Right ventricle myocardium superior (tissue), 1 donor: ENCODE results near the gene PPP1R16B. TPM values are rescaled to one million over a fixed set of nuclear protein-coding genes. Genes with fewer than 3 reads are reported as not detected.
"Not testable (repeated sequence)": the region's sequence is repeated elsewhere in the genome, so short reads cannot be mapped to it uniquely, and the experiment has no call there.

Experiments used
- ATAC-seq: fragments of 200-7000 bp; cut with Tn5 transposase; one replicate; pipeline ENCODE4 v1.9.1; 2020; ENCODE audit warnings: mild to moderate bottlenecking; ENCODE audit not compliant: poor library complexity
- DNase-seq: peaks from one replicate; pipeline ENCODE4 v3.0.0-alpha.2; 2020
- intact Hi-C: fragments of 100-400 bp; cut with DNase I; formaldehyde crosslinking; loops from one replicate; pipeline ENCODE4 v1.11.2; 2022
- total RNA-seq: library from RNA; stranded (reverse); fragmentation: NEBNext Ultra II Directional; extraction: Animal tissue kit (Norgen Biotek cat#: 25700); gene quantifications from one replicate; pipeline ENCODE4 v1.2.1, GENCODE V29; 2021
- donor health status: DM: no; HTN: yes; CAD: no; lungs with severe emphysema.

The PPP1R16B gene
- total RNA-seq, 1 donor from 2014 or later = 6.8 TPM

- intact Hi-C loops = no loop called here
- no peak for DNase-seq
- no peak for ATAC-seq
These were observed 131.5 kb downstream of the PPP1R16B start for GRCh38 chr20:38937000-38937399.

DNA sequence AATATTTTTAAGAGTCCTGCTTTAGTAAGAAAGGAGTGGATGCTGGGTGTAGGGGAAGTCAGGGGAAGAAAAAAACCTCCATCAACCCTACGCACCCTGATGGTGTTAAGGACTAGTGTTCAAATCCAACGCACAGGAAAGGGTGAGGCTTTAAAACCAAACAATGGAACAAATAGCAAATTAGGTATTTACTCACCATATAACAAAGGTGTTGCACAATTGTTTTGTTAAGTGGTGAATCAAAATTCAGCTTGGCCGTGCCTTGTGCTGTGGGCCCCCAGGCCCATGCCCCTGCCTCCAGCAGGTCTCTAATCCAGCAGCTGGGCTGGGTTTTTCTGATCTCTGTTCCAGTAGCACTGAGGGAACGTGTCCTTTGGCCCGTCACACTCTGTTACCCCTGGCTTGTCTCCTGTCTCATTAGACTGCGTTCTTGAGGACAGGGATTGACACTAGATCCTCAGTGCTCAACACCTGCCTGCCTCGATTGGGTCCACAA, 132.5 kb downstream of the PPP1R16B start:
- DNase-seq (no peak), ATAC-seq (no peak)
- intact Hi-C loops = no loop called here

DNA sequence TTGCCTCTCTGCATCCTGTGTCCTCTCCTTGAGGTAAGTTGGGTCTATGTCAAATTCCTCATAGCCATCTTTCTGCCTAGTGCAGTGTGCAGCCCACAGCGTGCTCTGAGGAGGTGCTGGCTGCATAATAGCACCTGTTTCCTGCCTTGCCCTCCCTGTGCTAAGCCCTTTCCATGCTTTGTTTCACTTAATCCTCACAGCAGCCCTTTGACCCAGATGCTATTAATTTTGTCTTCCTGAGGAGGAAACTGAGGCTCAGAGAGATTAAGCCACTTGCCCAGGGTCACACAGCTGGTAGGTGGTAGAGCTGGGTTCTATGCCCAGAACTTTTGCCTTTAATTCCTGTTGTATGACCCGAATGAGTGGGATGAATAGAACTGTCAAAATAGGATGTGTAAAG, 134.2 kb downstream of the PPP1R16B start:
- ATAC-seq (no peak), DNase-seq (no peak)
- intact Hi-C loops = no loop called here

DNA sequence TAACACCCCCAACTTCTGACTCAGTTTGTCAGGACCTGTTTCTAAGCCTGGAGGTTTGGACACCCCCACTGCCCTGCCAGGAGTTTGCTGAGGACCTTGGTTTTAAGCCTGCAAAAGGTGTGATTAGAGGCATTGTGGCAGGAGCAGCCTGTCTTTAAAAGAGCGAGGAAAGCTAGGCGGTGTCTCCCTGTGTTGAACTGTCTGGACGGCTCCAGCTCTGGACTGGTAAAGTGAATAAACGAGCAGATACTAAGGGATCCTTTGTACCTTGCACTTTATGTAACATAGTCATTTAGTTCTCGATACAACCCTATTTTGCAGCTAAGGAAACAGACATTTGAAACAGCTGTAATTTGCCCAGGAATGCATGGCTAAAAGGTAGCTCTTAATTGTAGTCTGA, 135.1 kb downstream of the PPP1R16B start:
- DNase-seq (no peak), ATAC-seq (no peak)
- intact Hi-C loops = no loop called here

DNA sequence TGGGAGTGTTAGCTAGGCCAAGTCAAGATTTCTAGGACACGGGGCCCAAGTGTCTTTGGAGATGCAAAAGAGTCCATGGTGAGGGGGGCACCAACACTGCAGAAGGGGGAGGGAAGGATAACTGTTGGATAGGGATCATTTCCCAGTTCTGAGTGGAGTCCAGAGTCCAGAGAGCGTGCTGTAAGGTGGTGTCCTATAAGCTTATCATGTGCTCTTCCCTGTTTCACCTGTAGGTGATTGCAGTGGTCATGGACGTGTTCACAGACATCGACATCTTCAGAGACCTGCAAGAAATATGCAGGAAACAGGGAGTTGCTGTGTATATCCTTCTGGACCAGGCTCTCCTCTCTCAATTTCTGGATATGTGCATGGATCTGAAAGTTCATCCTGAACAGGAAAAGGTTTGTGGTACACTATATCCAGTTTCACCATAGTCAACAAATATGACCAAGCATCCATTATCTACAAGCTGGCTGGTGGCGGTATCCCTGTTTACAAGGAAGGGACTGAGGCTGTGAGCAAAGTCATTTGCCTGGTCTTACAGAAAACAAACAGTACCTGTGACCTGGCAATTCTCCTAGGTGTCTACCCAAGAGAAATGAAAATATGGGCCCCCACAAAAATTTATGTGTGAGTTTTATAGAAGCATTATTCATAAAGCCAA, 136.4 kb downstream of the PPP1R16B start:
- no peak for ATAC-seq
- intact Hi-C loops = no loop called here
- DNase-seq = no peak

DNA sequence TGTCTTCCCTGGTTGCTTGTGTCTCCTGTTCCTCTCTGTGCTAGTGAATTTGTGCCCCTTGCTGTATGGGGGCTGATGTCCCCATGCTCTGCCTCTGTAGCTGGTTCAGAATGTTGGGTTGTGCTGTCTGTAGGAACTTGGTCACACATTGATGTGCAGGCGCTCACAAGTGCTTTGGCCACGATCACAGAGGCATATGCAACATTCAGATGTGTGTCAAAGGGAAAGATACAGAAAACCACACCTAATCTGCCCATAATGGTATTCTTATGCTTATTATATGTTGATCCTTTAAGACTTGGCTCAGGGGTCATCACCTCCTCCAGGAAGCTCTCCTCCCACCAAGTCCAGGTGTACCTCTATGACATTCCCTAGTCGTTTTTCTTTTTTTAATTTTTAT, 139.5 kb downstream of the PPP1R16B start:
- intact Hi-C loops = no loop called here
- DNase-seq = no peak
- no peak for ATAC-seq

DNA sequence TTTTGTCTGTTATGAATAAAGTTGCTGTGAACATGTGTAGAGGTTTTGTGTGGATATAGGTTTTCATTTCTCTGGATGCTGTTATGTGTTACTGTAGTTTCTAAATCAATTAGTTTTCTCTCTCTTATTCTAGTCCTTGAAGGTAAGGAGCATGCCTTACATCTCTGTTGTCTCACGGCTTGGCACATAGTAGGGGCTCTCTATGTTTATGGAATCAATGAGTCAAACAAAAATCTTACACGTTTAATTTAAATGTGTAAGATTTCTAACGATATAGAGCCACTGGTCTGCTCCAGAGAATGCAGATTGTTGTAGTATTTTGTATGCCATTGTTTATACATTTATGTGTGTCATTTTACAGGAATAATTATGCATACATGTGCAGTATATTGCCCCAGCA, 141.3 kb downstream of the PPP1R16B start:
- ATAC-seq (no peak), DNase-seq (no peak)
- intact Hi-C loops = no loop called here

DNA sequence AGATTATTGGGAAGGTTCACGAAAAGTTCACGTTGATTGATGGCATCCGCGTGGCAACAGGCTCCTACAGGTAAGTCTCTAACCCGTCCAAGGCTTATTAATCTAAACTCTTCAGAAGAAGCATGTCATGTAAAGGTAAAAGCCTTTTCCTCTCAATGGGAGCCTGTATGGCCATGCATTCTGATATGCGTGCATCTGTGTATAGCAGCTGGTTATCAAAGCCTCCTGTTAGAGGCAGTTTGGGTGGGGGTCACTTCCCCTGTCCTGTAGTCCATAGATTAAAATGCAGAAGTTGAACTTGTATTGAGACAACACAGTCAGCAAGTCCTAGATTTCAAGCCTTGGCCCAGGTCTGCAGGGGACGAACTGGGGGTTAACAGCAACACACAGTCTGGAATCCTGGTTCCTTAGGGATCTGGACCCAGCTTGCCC, 142.4 kb downstream of the PPP1R16B start:
- intact Hi-C loops = no loop called here
- no peak for ATAC-seq
- DNase-seq = no peak

DNA sequence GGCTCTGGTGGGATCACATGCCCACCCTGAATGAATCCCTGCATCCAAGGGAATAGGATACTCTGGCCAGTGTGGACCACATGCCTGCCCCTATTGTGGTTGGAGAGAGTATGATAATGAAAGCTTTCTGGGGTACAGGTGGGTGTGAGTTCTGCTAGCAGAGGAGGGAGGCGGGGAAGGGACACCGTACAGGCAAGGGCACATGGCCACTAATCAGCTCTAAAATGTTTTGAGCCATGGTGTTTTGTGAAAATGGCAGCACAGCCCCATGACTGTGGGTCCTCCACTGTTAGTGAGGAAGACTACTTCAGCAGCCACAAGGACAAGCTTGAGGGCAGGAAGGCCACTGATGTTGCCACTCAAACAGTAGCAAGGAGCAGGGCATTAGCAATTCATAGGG, 144.8 kb downstream of the PPP1R16B start:
- DNase-seq = no peak
- intact Hi-C loops = no loop called here
- no peak for ATAC-seq

DNA sequence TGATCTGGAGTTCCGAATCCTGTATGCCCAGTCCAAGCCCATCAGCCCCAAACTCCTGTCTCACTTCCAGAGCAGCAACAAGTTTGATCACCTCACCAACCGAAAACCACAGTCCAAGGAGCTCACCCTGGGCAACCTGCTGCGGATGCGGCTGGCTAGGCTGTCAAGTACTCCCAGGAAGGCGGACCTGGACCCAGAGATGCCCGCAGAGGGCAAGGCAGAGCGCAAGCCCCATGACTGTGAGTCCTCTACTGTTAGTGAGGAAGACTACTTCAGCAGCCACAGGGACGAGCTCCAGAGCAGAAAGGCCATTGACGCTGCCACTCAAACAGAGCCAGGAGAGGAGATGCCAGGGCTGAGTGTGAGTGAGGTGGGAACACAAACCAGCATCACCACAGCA, 146.1 kb downstream of the PPP1R16B start:
- no peak for DNase-seq
- no peak for ATAC-seq
- intact Hi-C loops = no loop called here

DNA sequence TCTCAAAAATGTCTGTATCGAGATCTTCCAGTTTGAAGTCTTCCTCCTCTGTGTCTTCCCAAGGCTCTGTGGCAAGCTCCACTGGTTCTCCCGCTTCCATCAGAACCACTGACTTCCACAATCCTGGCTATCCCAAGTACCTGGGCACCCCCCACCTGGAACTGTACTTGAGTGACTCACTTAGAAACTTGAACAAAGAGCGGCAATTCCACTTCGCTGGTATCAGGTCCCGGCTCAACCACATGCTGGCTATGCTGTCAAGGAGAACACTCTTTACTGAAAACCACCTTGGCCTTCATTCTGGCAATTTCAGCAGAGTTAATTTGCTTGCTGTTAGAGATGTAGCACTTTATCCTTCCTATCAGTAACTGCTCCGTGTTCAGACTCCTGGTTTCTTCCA, 146.7 kb downstream of the PPP1R16B start:
- intact Hi-C loops = no loop called here
- no peak for DNase-seq
- no peak for ATAC-seq

DNA sequence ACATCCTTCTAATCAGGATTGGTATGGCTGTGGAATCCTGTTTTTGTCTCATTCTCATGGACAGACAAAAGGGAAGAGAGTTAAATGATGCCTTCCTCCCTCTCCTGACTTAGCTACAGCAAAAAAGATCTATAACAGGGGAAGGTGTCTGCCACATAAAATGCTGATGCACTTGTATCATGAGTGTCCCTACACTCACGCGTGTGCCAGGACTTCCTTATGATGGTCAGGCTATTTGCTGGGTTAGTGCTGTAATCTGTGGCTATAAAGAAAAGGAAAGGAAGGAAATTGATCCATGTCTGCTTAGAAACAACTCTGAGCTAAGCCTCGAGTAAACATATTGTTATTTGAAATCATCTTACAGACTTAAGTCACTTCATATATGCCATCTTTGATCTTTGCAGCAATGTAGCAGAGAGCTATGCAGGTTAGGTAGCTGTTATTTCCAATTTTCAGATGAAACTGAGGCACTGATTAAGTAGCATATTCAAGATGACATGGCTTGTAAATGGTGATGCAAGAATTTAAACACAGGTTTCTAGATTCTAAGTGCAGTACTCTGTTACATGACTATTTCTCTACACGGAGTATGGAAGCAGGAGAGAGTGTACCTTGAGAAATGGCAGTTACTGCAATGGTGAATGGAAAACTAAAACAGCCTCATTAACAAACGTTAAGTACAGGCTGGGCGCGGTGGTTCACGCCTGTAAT, 148.3 kb downstream of the PPP1R16B start:
- DNase-seq (no peak), ATAC-seq (no peak)
- intact Hi-C loops = no loop called here

- intact Hi-C loops = no loop called here
- DNase-seq = no peak
- ATAC-seq = no peak
These were observed 151.9 kb downstream of the PPP1R16B start for GRCh38 chr20:38957235-38957876.

GRCh38 chr20:38957915-38958485, 152.5 kb downstream of the PPP1R16B start:
- intact Hi-C loops = no loop called here
- ATAC-seq = no peak
- no peak for DNase-seq

GRCh38 chr20:38960187-38960687, 154.7 kb downstream of the PPP1R16B start:
- DNase-seq, ATAC-seq, intact Hi-C loops: not testable (repeated sequence)

- intact Hi-C loops = no loop called here
- DNase-seq (no peak), ATAC-seq (no peak)
These were observed 156.1 kb downstream of the PPP1R16B start for GRCh38 chr20:38961530-38962043.

DNA sequence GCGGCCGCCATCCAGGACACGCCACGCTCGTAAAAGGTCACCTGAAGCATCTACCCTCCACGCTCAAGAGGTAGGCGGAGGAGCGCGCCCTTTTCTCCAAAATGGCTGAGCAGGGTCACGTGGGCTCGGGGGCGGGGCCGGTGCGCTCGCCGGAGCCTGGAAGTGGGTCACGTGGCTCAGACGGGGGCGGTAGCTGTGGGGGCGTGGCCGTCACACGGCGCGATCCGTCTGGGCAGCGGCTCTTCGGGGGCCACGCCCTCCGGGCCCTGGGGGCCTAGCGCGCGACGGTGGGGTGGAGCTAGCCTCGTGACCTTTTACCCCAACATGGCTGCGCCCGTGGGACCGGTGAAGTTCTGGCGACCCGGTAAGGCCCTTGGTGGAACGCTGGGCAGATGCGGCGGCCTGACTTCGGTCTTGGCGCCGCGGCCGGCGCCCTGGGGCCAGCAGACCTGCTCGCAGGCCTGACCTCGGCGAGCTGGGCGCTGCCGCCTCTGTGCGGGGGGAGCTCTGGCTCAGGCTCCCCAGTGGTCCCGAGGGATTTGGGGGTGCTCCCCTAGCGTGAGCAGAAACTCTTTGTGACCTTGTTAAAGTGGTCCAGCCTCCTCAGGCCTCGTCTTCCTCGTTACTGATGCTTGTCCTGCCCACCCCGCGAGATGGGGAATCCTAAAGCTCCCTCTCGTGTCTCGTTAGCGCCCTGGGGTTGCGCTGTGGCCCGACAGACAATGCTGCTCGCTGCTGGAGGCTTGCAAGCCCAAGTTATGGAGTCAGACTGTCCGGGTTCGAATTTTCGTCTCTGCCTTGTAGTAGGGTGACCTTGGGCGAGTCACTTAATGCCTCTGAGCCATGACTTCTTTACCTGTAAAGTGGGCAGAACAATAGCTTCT, 156.8 kb downstream of the PPP1R16B start, which contains the start of gene DHX35:
Gene DHX35, plus strand, starts transcription at position 301 of the 884 bp plus-strand sequence. Its CDS starts 24 bp downstream, at position 325.
- DNase-seq (peak; percentile 99), ATAC-seq (peak; percentile 100)
- intact Hi-C loops = no loop called here

- ATAC-seq (no peak), DNase-seq (no peak)
- intact Hi-C loops = no loop called here
These were observed 157.5 kb downstream of the PPP1R16B start for GRCh38 chr20:38962928-38963401.
